ENCODE data around the gene ASAP2. TPM values are rescaled to one million over a fixed set of nuclear protein-coding genes. Genes with fewer than 3 reads are reported as not detected.

The ASAP2 gene
- total and polyA plus RNA-seq, 9 of the 15 experiments (the other 6 are each of a cell fraction or from before 2014, with no cell fraction given), result 0.06 to 4.3 (median 3.1) TPM

DNA sequence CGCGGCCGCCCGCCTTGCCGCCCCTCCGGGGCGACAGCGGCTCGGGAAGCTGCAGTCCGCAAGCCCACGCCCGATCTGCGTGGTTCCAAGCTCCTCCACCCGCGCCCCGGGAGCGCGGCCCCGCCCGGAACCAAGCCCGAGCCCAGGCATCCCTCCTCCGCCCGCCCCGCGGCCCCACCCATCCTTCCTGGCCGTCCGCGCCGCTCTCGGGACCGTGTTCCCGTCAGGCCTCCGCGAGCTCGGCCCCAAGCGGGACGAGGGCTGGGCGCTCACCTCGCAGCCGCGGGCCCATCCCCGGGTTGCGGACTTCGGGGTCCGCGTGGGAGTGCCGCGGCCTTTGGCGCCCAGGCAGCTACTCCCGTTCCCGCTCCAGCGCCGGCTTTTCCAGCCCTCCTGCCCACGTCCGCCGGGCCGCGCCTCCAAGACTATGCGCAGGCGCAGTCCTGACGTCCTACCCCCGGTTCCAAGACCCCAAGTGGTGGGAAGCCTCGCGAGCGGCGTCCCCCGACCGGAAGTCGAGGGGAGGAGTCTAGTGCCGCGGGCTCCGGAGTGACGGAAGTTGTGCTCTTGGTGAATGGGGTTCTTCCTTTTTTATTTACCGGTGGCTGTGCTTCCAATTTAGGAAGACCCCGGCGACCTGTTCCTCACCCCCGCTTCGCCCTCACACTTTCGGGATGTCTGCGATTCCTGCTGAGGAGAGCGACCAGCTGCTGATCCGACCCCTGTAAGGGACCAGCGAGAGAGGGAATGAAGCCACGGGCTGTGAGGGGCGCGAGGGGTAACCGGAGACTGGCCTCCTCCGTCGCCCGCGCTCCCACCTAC lies 216.7 kb downstream of the ASAP2 start, which contains the start of the genes CPSF3 and ITGB1BP1 (continued):
- TF ChIP-seq ZNF3 (CRISPR knock-in tag; IDR thresholded peaks at IDR 0.05) (no peak), FOXA3 (CRISPR knock-in tag; conservative IDR thresholded peaks at IDR 0.05 in 1 of 2, IDR thresholded peaks at IDR 0.05 in 1 of 2) (peak in 1 of 2 experiments; percentile 62; a peak in 2 of 4 replicates), CTBP1 (IDR thresholded peaks at IDR 0.05; ENCODE audit: borderline replicate concordance) (peak; percentile 96), POLR2AphosphoS5 (IDR thresholded peaks at IDR 0.05; ENCODE audit: control insufficient read depth, insufficient read depth, low read depth, low read length) (peak; percentile 61; the same call in 1 of the 2 replicates), RBM25 (IDR thresholded peaks at IDR 0.05; ENCODE audit: low read depth, low read length, severe bottlenecking) (peak; percentile 74), FOXK2 (conservative IDR thresholded peaks at IDR 0.05 in 1 of 2, IDR thresholded peaks at IDR 0.05 in 1 of 2; ENCODE audit: low read depth in 2 of 2) (peak; percentile 68 to 76), ILK (tag; IDR thresholded peaks at IDR 0.05; ENCODE audit: borderline replicate concordance, low read depth) (no peak), HNRNPL (IDR thresholded peaks at IDR 0.05; ENCODE audit: low read depth, low read length) (peak; percentile 81; the same call in 1 of the 2 replicates), NCOA1 (IDR thresholded peaks at IDR 0.05; ENCODE audit: low read depth) (peak; percentile 70), TBP (optimal IDR thresholded peaks at IDR 0.05; ENCODE audit: low read depth, low read length) (peak; percentile 45), PHF20 (IDR thresholded peaks at IDR 0.05; ENCODE audit: partially characterized antibody) (peak; percentile 65), NRF1 (conservative IDR thresholded peaks at IDR 0.05 in 1 of 2, IDR thresholded peaks at IDR 0.05 in 1 of 2) (peak; percentile 93 to 94), ZNF324 (CRISPR knock-in tag; IDR thresholded peaks at IDR 0.05) (no peak), SREBF2 (CRISPR knock-in tag; IDR thresholded peaks at IDR 0.05) (no peak), ZNF644 (tag; IDR thresholded peaks at IDR 0.05; ENCODE audit: low read depth) (no peak), TRIM24 (IDR thresholded peaks at IDR 0.05) (peak in 1 of 2 experiments; percentile 53; a peak in 1 of 4 replicates)
- TF ChIP-seq, protein P1, sequence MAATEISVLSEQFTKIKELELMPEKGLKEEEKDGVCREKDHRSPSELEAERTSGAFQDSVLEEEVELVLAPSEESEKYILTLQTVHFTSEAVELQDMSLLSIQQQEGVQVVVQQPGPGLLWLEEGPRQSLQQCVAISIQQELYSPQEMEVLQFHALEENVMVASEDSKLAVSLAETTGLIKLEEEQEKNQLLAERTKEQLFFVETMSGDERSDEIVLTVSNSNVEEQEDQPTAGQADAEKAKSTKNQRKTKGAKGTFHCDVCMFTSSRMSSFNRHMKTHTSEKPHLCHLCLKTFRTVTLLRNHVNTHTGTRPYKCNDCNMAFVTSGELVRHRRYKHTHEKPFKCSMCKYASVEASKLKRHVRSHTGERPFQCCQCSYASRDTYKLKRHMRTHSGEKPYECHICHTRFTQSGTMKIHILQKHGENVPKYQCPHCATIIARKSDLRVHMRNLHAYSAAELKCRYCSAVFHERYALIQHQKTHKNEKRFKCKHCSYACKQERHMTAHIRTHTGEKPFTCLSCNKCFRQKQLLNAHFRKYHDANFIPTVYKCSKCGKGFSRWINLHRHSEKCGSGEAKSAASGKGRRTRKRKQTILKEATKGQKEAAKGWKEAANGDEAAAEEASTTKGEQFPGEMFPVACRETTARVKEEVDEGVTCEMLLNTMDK (IDR thresholded peaks at IDR 0.05; ENCODE audit: borderline replicate concordance, insufficient read depth, low read depth, low read length, poor library complexity, severe bottlenecking), result no peak
- TF ChIP-seq, protein P2, sequence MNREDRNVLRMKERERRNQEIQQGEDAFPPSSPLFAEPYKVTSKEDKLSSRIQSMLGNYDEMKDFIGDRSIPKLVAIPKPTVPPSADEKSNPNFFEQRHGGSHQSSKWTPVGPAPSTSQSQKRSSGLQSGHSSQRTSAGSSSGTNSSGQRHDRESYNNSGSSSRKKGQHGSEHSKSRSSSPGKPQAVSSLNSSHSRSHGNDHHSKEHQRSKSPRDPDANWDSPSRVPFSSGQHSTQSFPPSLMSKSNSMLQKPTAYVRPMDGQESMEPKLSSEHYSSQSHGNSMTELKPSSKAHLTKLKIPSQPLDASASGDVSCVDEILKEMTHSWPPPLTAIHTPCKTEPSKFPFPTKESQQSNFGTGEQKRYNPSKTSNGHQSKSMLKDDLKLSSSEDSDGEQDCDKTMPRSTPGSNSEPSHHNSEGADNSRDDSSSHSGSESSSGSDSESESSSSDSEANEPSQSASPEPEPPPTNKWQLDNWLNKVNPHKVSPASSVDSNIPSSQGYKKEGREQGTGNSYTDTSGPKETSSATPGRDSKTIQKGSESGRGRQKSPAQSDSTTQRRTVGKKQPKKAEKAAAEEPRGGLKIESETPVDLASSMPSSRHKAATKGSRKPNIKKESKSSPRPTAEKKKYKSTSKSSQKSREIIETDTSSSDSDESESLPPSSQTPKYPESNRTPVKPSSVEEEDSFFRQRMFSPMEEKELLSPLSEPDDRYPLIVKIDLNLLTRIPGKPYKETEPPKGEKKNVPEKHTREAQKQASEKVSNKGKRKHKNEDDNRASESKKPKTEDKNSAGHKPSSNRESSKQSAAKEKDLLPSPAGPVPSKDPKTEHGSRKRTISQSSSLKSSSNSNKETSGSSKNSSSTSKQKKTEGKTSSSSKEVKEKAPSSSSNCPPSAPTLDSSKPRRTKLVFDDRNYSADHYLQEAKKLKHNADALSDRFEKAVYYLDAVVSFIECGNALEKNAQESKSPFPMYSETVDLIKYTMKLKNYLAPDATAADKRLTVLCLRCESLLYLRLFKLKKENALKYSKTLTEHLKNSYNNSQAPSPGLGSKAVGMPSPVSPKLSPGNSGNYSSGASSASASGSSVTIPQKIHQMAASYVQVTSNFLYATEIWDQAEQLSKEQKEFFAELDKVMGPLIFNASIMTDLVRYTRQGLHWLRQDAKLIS (CRISPR knock-in tag; IDR thresholded peaks at IDR 0.05), result peak; percentile 95
- TF ChIP-seq, protein P3, sequence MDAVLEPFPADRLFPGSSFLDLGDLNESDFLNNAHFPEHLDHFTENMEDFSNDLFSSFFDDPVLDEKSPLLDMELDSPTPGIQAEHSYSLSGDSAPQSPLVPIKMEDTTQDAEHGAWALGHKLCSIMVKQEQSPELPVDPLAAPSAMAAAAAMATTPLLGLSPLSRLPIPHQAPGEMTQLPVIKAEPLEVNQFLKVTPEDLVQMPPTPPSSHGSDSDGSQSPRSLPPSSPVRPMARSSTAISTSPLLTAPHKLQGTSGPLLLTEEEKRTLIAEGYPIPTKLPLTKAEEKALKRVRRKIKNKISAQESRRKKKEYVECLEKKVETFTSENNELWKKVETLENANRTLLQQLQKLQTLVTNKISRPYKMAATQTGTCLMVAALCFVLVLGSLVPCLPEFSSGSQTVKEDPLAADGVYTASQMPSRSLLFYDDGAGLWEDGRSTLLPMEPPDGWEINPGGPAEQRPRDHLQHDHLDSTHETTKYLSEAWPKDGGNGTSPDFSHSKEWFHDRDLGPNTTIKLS (IDR thresholded peaks at IDR 0.05; ENCODE audit: borderline replicate concordance, low read depth), result 0 out of 2 replicates have a peak, but pooled peaks have one; percentile 63
